ENCODE data around the gene MTSS2.

GRCh38 chr16:70651524-70651923 is 34.3 kb downstream of the MTSS2 start:
- no peak for TF ChIP-seq CTCF (IDR thresholded peaks at IDR 0.05 in 4 of 5, conservative IDR thresholded peaks at IDR 0.05 in 1 of 5)
- TF ChIP-seq POLR2A (IDR thresholded peaks at IDR 0.05) = no peak

Measured in gastrocnemius medialis (tissue), 4 donors.